MCF 10A (cell line): ENCODE data around the gene NADSYN1. TPM values are rescaled to one million over a fixed set of nuclear protein-coding genes. Genes with fewer than 3 reads are reported as not detected.

Experiments used
- BruUV-seq: library from RNA; stranded (reverse); fragments of 400-500 nt; replicated peaks from 2 replicates; lab custom pipeline; 2021; lab: Mats Ljungman, UMichigan
- CTCF ChIA-PET: fragments of 300-600 bp; sonication (Branson Sonifier 250); formaldehyde crosslinking; extraction: SDS; loops from one replicate; lab custom pipeline; 2021; ENCODE audit warnings: antibody characterized with exemption, inconsistent platforms; lab: Yijun Ruan, JAX
- POLR2A ChIA-PET: fragments of 300-600, 350-650 bp; sonication (Branson Sonifier 250); formaldehyde crosslinking; extraction: SDS; loops from one replicate; lab custom pipeline; 2020; ENCODE audit warnings: antibody characterized with exemption, inconsistent platforms; lab: Yijun Ruan, JAX
- DNase-seq: peaks from one replicate; pipeline ENCODE4 v3.0.0-alpha.2; 2018; ENCODE audit not compliant: unreplicated experiment
- H3K27ac Mint-ChIP-seq: one replicate; pipeline ENCODE4 v1.8.0; 2022; ENCODE audit warnings: mild to moderate bottlenecking, low read depth, mixed read lengths; ENCODE audit not compliant: unreplicated experiment
- H3K27me3 Mint-ChIP-seq: one replicate; pipeline ENCODE4 v1.8.0; 2022; ENCODE audit warnings: mixed read lengths; ENCODE audit not compliant: insufficient read depth, unreplicated experiment
- H3K36me3 Mint-ChIP-seq: one replicate; pipeline ENCODE4 v1.8.0; 2022; ENCODE audit warnings: mild to moderate bottlenecking, moderate library complexity, mixed read lengths; ENCODE audit not compliant: insufficient read depth, unreplicated experiment
- H3K4me1 Mint-ChIP-seq: one replicate; pipeline ENCODE4 v1.8.0; 2022; ENCODE audit warnings: mixed read lengths; ENCODE audit not compliant: insufficient read depth, unreplicated experiment
- H3K4me3 Mint-ChIP-seq: one replicate; pipeline ENCODE4 v1.8.0; 2022; ENCODE audit warnings: mild to moderate bottlenecking, moderate library complexity, mixed read lengths; ENCODE audit not compliant: unreplicated experiment
- H3K9me3 Mint-ChIP-seq: one replicate; pipeline ENCODE4 v1.8.0; 2022; ENCODE audit warnings: mixed read lengths; ENCODE audit not compliant: unreplicated experiment
- CTCF ChIP-seq: fragments of 200-600 bp; IDR thresholded peaks from one replicate; pipeline ENCODE4 v1.8.0; 2022; ENCODE audit warnings: antibody characterized with exemption, mild to moderate bottlenecking; ENCODE audit not compliant: unreplicated experiment
- intact Hi-C: fragments of 100-400 bp; cut with micrococcal nuclease; formaldehyde crosslinking; loops from 2 replicates; pipeline ENCODE4 v1.14.1; 2022
- total RNA-seq: library from RNA; stranded (reverse); gene quantifications from 2 replicates; pipeline ENCODE4 v1.2.3, GENCODE V29; 2022

Gene NADSYN1
- total RNA-seq, 1 experiment from 2014 or later = 73.6 TPM

GRCh38 chr11:71423181-71423790 lies 29.7 kb upstream of the NADSYN1 start:
- peaks cover 15% of the 10 kb centered on the region for H3K4me1 Mint-ChIP-seq
- H3K4me3 Mint-ChIP-seq = no peak overlapping the region
- intact Hi-C loops = no loop called here
- H3K9me3 Mint-ChIP-seq = no peaks in the 10 kb centered on the region
- no TSS peak for BruUV-seq
- ChIA-PET POLR2A (interaction anchor here (1.0 kb wide), 1 partner anchor 24 kb away, joined by 4 read pairs; no protein-coding TSS in a partner anchor), CTCF (interaction anchor here (0.5 to 0.9 kb wide), 3 partner anchors 178 to 1022 kb away, joined by 3 to 5 read pairs (median 4); no protein-coding TSS in a partner anchor)
- no peaks in the 10 kb centered on the region for H3K36me3 Mint-ChIP-seq
- TF ChIP-seq CTCF = no peak
- no peak for DNase-seq
- H3K27ac Mint-ChIP-seq = no peak overlapping the region
- no peaks in the 10 kb centered on the region for H3K27me3 Mint-ChIP-seq

GRCh38 chr11:71425409-71425808 lies 27.6 kb upstream of the NADSYN1 start:
- no peaks in the 10 kb centered on the region for H3K9me3 Mint-ChIP-seq
- POLR2A ChIA-PET = interaction anchor here (0.9 to 1.3 kb wide), 5 partner anchors 21 to 155 kb away, joined by 4 to 26 read pairs (median 5); partner anchors contain the start of genes DHCR7 and NADSYN1
- H3K27ac Mint-ChIP-seq = no peak overlapping the region
- no peak for TF ChIP-seq CTCF
- CTCF ChIA-PET = interaction anchor here (0.5 to 1.9 kb wide), 8 partner anchors 9 to 956 kb away, joined by 3 to 5 read pairs (median 3); no protein-coding TSS in a partner anchor
- intact Hi-C loops = no loop called here
- no peak overlapping the region for H3K4me3 Mint-ChIP-seq
- no peak for DNase-seq
- BruUV-seq = no TSS peak
- H3K4me1 Mint-ChIP-seq = peaks cover 20% of the 10 kb centered on the region
- no peaks in the 10 kb centered on the region for H3K36me3 Mint-ChIP-seq
- H3K27me3 Mint-ChIP-seq = no peaks in the 10 kb centered on the region

- Mint-ChIP-seq H3K4me1 (peaks cover 20% of the 10 kb centered on the region), H3K27ac (no peak overlapping the region), H3K36me3 (no peaks in the 10 kb centered on the region), H3K27me3 (no peaks in the 10 kb centered on the region), H3K4me3 (no peak overlapping the region), H3K9me3 (no peaks in the 10 kb centered on the region)
- BruUV-seq = no TSS peak
- peak; percentile 79 for DNase-seq
- ChIA-PET CTCF (interaction anchor here (0.7 to 1.9 kb wide), 7 partner anchors 9 to 957 kb away, joined by 3 to 5 read pairs (median 3); no protein-coding TSS in a partner anchor), POLR2A (interaction anchor here (0.6 to 1.3 kb wide), 6 partner anchors 11 to 154 kb away, joined by 3 to 26 read pairs (median 5); partner anchors contain the start of genes DHCR7 and NADSYN1)
- intact Hi-C loops = no loop called here
- no peak for TF ChIP-seq CTCF
These were observed 27.1 kb upstream of the NADSYN1 start for GRCh38 chr11:71425860-71426259.

- no peaks in the 10 kb centered on the region for H3K27me3 Mint-ChIP-seq
- H3K9me3 Mint-ChIP-seq = no peaks in the 10 kb centered on the region
- no peak overlapping the region for H3K27ac Mint-ChIP-seq
- DNase-seq = no peak
- ChIA-PET POLR2A (interaction anchor here (0.6 to 1.3 kb wide), 4 partner anchors 10 to 154 kb away, joined by 3 to 26 read pairs (median 4); partner anchors contain the start of gene DHCR7), CTCF (interaction anchor here (0.8 to 1.9 kb wide), 6 partner anchors 10 to 957 kb away, joined by 3 to 5 read pairs (median 4); no protein-coding TSS in a partner anchor)
- H3K4me3 Mint-ChIP-seq = no peak overlapping the region
- peaks cover 20% of the 10 kb centered on the region for H3K4me1 Mint-ChIP-seq
- TF ChIP-seq CTCF = peak; percentile 22
- intact Hi-C loops = no loop called here
- BruUV-seq = no TSS peak
- no peaks in the 10 kb centered on the region for H3K36me3 Mint-ChIP-seq
These were observed 26.6 kb upstream of the NADSYN1 start for GRCh38 chr11:71426413-71426812.
